ENCODE data around the gene STXBP3. TPM values are rescaled to one million over a fixed set of nuclear protein-coding genes. Genes with fewer than 3 reads are reported as not detected.

STXBP3 gene
- total and polyA plus RNA-seq, 4 donors, result 10.9 to 33.0 (median 23.2) TPM

GRCh38 chr1:108831225-108831624, 84.8 kb downstream of the STXBP3 start:
- DNase-seq (ENCODE audit: low spot score), result no peak
- H3K36me3 ChIP-seq (ENCODE audit: control insufficient read depth in 4 of 4, insufficient read depth in 3 of 4, low read depth in 1 of 4, low read length in 3 of 4), result no peaks in the 10 kb centered on the region
- 52% methylated on average over 2 of the region's 2 CpGs for WGBS
- no peak for TF ChIP-seq ATF3 (IDR thresholded peaks at IDR 0.05)
- no peak for TF ChIP-seq HNF4G (IDR thresholded peaks at IDR 0.05)
- no peak for TF ChIP-seq SP1 (IDR thresholded peaks at IDR 0.05)
- TF ChIP-seq TAF1 (conservative IDR thresholded peaks at IDR 0.05), result no peak
- no peak for TF ChIP-seq JUND (IDR thresholded peaks at IDR 0.05)
- TF ChIP-seq, protein P1, sequence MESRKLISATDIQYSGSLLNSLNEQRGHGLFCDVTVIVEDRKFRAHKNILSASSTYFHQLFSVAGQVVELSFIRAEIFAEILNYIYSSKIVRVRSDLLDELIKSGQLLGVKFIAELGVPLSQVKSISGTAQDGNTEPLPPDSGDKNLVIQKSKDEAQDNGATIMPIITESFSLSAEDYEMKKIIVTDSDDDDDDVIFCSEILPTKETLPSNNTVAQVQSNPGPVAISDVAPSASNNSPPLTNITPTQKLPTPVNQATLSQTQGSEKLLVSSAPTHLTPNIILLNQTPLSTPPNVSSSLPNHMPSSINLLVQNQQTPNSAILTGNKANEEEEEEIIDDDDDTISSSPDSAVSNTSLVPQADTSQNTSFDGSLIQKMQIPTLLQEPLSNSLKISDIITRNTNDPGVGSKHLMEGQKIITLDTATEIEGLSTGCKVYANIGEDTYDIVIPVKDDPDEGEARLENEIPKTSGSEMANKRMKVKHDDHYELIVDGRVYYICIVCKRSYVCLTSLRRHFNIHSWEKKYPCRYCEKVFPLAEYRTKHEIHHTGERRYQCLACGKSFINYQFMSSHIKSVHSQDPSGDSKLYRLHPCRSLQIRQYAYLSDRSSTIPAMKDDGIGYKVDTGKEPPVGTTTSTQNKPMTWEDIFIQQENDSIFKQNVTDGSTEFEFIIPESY (IDR thresholded peaks at IDR 0.05), result no peak
- no peak for TF ChIP-seq GABPA (IDR thresholded peaks at IDR 0.05 in 1 of 2, conservative IDR thresholded peaks at IDR 0.05 in 1 of 2)
- TF ChIP-seq EGR1 (IDR thresholded peaks at IDR 0.05; ENCODE audit: low read depth in 2 of 2), result no peak
- no peak for TF ChIP-seq FOXA2 (IDR thresholded peaks at IDR 0.05)
- TF ChIP-seq NR2F2 (IDR thresholded peaks at IDR 0.05), result peak; percentile 72
- TF ChIP-seq HNF4A (conservative IDR thresholded peaks at IDR 0.05), result no peak
- TF ChIP-seq RAD21 (IDR thresholded peaks at IDR 0.05), result no peak
- TF ChIP-seq YY1 (IDR thresholded peaks at IDR 0.05), result no peak
- TF ChIP-seq, protein P2, sequence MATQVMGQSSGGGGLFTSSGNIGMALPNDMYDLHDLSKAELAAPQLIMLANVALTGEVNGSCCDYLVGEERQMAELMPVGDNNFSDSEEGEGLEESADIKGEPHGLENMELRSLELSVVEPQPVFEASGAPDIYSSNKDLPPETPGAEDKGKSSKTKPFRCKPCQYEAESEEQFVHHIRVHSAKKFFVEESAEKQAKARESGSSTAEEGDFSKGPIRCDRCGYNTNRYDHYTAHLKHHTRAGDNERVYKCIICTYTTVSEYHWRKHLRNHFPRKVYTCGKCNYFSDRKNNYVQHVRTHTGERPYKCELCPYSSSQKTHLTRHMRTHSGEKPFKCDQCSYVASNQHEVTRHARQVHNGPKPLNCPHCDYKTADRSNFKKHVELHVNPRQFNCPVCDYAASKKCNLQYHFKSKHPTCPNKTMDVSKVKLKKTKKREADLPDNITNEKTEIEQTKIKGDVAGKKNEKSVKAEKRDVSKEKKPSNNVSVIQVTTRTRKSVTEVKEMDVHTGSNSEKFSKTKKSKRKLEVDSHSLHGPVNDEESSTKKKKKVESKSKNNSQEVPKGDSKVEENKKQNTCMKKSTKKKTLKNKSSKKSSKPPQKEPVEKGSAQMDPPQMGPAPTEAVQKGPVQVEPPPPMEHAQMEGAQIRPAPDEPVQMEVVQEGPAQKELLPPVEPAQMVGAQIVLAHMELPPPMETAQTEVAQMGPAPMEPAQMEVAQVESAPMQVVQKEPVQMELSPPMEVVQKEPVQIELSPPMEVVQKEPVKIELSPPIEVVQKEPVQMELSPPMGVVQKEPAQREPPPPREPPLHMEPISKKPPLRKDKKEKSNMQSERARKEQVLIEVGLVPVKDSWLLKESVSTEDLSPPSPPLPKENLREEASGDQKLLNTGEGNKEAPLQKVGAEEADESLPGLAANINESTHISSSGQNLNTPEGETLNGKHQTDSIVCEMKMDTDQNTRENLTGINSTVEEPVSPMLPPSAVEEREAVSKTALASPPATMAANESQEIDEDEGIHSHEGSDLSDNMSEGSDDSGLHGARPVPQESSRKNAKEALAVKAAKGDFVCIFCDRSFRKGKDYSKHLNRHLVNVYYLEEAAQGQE (IDR thresholded peaks at IDR 0.05), result no peak
- no peak for TF ChIP-seq MAX (IDR thresholded peaks at IDR 0.05)
- TF ChIP-seq RXRA (IDR thresholded peaks at IDR 0.05), result peak in 1 of 2 donors; percentile 21
- TF ChIP-seq FOXA1 (IDR thresholded peaks at IDR 0.05), result no peak
- TF ChIP-seq, protein P3, sequence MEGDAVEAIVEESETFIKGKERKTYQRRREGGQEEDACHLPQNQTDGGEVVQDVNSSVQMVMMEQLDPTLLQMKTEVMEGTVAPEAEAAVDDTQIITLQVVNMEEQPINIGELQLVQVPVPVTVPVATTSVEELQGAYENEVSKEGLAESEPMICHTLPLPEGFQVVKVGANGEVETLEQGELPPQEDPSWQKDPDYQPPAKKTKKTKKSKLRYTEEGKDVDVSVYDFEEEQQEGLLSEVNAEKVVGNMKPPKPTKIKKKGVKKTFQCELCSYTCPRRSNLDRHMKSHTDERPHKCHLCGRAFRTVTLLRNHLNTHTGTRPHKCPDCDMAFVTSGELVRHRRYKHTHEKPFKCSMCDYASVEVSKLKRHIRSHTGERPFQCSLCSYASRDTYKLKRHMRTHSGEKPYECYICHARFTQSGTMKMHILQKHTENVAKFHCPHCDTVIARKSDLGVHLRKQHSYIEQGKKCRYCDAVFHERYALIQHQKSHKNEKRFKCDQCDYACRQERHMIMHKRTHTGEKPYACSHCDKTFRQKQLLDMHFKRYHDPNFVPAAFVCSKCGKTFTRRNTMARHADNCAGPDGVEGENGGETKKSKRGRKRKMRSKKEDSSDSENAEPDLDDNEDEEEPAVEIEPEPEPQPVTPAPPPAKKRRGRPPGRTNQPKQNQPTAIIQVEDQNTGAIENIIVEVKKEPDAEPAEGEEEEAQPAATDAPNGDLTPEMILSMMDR (IDR thresholded peaks at IDR 0.05; ENCODE audit: low read depth, low read length, missing input control), result no peak
- H3K4me1 ChIP-seq (ENCODE audit: control insufficient read depth in 4 of 4, insufficient read depth in 4 of 4, low read length in 3 of 4), result peaks cover 2 to 10% (median 6%) of the 10 kb centered on the region in 4 donors
- H3K9me3 ChIP-seq (ENCODE audit: control insufficient read depth in 4 of 4, low read length in 3 of 4), result no peaks in the 10 kb centered on the region
- H3K27ac ChIP-seq (ENCODE audit: low read depth in 1 of 2, low read length in 2 of 2), result no peak overlapping the region
- no peak overlapping the region for H3K4me3 ChIP-seq (ENCODE audit: low read depth in 1 of 3, low read length in 3 of 3)
- H3K9ac ChIP-seq (ENCODE audit: low read depth in 1 of 2, low read length in 2 of 2), result no peak overlapping the region
- H3K27me3 ChIP-seq (ENCODE audit: control insufficient read depth in 4 of 4, insufficient read depth in 4 of 4, low read length in 3 of 4), result no peaks in the 10 kb centered on the region

All from liver (tissue), 9 donors.